SKM-1 (cell line): Measurements from ENCODE around the gene APC2.

ENCODE experiments used
- DNase-seq: peaks from one replicate; lab custom pipeline; 2025; ENCODE audit not compliant: unreplicated experiment; lab: John Stamatoyannopoulos, UW

Gene APC2

DNA sequence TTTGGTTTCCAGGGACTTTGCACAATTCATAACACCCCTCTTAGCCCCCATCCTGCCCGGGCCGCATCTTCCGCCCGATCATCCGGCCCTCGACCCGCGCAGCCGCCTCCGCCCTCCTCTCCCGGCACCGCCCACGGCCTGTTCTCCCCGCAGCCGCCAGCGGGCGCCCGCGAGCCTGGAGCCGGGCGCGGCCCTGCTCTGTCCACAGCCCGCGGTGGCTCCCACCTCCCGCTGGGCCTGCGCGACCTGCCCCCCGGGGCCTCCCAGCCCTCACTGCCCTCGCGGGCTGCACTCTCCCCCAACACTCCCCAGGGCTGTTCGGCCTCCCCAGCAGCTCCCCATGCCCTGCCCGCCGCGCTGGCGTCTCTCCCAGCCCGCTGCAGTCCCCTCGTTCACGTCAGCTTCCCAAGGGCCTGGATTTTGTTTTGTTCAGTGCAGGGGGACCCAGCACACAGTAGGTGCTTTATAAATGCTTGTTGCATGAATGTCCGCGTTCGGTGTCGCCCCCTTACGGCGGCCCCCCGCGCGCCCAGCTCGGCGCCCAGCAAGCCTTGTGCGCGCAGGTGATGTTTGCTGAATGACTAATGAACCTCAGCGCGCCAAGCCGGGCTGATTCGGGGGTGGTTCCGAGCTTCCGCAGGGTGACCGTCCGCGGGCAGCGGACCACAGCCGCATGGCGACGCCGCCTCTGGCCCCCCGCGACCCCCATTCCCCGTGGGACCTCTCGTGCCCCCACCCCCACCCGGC, 4.6 kb upstream of the APC2 start:
- DNase-seq = peak; percentile 42

DNA sequence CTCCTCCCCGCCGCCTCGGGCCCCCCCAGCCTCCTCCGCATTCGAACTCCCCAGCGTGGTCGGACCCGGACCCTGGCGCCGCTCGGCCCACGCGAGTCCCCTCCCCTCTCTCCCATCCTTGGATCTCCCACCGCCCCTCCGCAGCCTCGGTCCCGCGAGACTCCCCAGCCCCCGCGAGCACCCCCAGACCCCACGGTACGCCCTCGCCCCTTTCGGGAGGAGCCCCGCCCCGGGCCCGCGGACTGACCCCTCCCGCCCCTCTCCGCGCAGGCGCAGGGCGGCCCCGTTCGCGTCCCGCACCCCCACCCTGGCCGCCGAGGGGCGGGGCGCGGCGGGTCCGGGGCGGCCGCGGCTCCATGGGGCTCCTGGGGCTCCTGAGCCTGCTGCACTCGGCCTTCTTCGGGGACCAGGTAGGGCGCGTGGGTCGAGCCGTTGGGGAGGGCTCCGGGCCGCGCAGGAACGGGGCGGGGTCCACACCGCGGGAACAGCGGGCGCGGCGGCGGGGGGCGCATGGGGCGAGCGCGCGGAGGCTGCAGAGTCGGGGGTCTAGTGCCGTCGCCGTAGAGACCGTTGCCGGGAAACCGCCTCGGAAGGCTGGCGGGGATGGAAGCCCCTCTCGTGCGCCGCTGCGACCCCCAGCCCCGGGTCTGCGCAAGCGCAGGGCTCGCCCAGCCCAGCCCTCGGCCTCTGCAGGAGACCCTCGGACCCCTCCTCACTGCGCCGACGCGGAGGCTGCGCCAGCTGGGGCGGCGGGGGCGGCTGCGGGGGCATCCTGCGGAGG, 3.8 kb upstream of the APC2 start:
- no peak for DNase-seq

DNA sequence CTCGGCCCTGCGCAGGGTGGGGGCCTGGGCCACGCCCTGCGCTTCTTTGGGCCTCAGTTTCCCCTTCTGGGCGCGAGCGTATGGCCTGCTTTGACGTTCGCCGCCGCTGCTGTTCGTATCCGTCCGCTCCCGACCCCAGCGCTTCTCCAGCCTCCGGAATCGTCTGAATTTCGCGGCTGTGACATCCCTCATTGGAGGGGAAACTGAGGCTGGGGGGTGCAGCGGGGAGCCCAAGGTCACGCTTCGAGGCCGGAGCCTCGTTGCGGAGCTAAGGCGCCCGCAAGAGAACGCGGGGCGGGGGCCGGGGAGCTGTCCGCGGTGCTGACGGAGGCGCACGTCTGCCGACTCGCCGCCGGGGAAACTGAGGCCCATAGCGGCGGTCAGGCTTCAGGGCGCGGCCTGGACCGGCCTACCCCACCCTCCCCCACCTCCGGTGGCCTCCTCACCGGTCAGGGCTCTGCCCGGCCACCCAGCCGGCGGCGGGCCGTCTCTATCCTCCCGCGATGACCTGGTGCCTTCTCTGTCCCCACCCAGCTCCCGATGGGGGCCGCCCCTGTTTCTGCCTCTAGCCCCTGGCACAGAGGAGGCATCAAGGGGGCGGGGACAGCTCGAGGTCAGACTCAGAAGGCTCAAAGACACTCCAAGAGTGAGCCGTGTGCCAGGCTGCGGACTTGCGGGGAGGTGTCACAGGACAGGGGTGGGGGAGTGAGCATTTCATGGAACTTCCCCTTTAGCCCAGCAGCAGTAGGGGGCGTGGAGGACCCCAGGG, 3.0 kb upstream of the APC2 start:
- DNase-seq = no peak

DNA sequence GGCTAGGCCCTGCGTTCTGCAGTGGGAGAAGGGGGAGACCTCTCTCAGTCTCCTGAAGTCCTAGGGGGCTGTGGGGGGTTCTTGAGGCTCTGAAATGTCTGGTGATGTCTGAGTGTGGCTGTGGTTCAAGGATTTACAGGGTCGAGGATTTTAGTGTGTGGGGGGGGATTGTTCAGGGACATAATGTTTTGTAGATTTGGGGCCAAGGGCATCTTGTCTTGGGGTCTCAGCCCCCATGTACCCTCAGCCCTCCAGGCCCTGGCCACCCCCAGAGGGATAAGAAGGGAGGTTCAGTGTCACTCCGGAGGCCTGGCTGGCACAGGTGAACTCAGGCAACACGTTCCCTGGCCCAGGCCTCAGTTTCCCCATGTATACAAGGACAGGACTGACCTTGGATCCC, 2.4 kb upstream of the APC2 start:
- no peak for DNase-seq

DNA sequence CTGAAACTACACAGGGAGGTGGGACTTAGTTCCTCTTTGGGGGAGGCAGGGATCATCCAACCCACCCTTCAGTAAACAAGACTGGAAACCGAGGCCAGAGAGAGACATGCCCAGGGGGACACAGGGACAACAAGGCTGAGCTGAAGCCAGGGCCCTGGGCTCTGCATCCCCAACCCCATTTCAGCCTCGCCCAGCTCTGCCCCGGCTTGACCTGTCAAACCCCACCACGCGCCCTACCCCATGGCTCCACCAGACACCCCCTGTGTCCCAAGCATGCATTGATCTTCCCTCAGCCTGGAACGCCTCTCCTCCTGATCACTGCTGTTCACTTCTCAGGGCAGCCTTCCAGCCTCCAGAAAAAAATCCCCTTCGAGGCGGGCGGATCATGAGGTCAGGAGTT, 2.0 kb upstream of the APC2 start:
- no peak for DNase-seq

DNA sequence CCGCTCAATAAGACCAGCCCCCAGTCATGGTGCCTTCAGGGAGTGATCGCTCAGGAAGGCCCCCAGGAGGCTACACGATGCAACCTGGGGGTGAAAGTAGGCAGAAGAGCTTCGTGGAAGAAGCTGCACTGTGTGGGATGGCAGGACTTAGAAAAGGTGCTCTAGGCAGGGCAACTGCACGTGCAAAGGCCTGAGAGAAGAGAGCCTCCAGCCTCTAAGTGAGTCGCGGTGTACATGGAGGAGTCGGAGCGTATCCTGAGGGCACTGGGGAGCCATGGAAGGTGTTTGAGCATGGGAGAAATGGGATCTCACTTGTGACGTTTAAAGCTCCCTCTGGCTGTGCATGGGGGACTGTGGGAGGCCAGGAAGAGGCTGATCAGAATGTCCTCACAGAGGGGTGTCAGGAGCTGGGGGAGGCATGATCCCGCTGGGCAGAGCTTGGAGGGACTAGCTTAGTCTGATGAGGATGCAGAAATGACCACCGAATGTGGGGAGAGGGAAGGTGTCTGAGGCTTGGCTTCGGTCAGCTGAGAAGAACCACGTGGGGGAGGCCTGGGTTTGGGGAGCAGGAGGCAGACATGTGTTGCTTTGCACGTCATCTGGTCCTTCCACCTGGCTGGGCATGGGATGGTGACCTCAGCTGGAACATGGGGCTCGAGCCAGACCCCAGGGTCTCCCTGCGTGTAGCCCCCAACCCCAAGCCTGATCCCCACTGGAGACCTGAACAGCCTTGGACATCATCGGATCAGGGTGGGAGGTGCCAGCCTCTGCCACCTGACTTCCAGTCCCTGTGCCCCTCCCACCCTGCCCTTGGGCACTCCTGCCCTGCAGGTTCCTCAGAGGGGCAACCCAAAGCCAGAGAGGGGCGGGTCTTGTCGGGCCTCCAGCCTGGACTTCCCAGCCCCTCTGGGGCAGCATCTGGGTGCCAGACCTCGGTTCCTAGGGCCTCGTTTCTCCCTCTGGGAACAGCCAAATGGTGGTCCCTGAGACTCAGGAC, 1.1 kb downstream of the APC2 start:
- DNase-seq = no peak

DNA sequence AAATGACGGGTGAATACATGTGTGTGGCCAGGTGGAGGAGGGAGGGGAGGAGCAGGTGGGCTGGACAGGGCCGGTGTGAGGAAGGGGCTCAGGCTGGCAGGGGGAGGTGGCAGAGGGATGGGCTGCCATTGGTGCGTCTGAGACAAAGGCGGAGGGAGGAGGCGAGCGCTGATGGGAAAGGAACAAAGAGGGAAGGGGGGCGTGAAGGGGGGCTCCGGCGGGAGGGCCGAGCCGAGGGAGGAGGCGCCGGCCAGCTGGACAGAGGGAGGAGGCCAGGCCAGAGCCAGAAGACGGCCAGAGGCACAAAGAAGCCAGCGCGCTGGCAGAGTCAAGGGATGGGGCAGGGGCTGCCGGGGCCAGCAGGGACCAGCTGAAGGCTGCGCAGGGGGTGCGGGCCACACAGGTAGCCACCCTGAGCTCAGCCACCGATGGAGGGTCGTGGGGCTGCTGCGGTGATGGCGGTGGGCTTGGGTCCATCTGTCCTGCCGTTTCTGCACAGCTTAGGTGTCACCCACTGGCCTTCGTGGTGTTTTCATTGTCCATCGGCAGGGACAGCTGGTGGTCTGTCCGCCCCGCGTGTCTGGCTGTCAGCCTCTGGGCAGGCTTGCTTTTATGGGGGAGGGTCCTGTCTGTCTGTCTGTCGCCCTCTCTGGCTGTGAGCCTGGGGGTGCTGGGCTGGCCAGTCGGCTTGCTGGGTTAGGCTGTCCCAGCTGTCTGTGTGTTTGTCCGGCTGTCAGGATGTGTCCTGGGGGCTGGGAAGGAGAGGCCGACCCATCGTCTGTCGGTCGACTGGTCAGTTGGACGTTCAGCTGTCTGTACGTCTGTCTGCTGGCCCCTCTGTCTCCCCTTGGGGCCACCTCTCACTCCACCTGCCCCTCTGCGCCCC, 2.2 kb downstream of the APC2 start:
- no peak for DNase-seq

DNA sequence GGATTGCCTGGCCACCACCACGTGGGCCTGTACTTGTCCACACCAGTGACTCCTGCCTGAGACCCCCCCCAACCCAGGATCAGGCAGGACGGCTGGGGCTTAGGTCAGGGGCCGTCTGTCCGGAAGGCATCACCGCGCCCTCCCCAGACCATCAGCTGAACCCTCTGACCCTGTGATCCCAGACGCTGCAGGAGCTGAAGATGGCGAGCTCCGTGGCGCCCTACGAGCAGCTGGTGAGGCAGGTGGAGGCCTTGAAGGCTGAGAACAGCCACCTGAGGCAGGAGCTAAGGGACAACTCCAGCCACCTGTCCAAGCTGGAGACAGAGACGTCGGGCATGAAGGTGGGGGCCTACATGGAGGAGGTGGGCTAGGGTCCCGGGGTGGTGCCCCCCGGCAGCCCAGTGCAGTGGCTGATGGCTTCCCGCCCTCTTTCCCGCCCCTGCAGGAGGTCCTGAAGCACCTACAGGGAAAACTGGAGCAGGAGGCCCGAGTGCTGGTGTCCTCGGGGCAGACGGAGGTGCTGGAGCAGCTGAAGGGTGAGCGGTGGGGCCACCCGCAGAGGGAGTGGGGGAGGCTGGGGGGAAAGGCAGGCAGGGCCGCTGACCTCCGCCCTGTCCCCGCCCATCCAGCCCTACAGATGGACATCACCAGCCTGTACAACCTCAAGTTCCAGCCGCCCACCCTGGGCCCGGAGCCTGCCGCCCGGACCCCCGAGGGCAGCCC, 3.0 kb downstream of the APC2 start:
- no peak for DNase-seq

DNA sequence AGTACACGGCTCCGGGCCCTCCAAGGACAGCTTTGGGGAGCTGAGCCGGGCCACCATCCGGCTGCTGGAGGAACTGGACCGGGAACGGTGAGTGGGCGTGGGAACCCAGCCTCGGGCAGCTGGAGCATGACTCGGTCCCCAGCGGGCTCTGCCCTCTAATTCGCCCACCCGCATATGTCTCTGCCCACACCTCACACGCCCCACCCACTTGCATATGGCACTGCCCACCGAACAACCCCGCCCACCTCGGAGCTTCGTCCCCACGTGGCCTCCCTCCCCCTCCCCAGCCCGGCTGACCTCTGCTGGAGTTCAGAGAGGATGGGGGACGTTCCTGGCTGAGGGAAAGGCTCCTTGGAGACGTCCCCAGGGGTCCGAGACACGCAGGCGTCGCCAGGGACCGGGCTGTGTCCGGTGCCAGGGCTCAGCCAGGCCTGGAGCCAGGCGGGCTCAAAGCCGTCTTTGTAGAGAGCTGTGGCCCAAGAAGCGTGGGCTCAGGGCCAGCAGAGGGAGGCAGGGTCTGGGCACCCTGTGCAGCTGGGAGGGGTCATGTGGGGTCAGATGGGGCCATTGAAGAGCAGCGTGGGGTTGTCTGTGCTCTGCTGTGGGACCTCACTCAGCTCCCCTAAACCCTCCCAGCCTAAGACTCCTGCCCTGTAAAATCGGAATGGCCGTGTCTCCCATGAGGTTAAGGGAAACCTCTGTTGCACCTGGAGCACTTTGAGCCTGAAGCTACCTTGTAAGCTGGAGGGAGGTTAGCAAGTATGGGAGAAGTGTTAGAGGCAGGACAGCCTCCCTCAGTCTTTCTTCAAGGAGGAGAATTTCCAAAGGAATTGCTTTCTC, 3.8 kb downstream of the APC2 start:
- DNase-seq = no peak

DNA sequence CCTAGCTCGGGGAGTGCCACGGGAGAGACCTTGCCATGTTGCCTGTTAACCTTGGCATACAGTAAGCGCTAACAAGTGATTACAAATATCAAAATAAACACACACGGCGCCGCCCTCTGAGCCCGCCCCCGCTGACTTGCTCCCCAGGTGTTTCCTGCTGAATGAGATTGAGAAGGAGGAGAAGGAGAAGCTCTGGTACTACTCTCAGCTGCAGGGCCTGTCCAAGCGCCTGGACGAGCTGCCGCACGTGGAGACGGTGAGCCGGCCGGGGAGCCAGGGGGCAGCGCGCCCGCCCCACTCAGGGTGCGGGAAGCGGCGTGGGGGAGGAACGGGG, 5.0 kb downstream of the APC2 start:
- no peak for DNase-seq

DNA sequence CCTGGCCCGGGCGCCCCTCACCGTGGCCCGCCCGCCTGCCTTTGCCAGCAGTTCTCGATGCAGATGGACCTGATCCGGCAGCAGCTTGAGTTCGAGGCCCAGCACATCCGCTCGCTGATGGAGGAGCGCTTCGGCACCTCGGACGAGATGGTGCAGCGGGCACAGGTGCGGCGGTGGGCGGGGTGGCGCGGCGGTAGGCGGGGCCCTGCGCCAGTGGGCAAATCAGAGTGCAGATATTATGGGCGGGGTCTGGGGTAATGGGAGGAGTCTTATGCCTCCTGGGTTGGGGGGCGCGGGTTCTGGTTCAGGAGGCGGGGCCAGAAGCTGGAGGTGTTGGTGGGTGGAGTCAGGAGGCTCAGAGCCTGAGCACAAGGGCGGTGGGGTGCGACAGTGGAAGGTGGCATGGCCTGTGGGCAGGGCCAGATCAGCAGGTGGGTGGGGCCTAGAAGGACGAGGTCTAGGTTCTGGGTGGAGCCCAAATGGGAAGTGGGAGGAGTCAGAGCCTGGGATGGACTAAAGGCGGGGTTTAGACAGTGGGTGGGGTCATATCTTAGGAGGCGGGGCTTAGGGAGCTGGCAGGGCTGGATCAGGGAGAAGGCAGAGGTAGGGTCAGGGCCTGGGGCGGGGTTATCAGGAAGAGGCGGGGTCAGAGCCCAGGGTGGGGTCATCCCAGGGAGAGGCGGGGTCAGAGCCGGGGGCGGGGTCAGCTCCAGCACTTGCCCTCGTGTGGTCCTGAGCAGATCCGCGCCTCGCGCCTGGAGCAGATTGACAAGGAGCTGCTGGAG, 5.6 kb downstream of the APC2 start:
- DNase-seq = peak; percentile 85

DNA sequence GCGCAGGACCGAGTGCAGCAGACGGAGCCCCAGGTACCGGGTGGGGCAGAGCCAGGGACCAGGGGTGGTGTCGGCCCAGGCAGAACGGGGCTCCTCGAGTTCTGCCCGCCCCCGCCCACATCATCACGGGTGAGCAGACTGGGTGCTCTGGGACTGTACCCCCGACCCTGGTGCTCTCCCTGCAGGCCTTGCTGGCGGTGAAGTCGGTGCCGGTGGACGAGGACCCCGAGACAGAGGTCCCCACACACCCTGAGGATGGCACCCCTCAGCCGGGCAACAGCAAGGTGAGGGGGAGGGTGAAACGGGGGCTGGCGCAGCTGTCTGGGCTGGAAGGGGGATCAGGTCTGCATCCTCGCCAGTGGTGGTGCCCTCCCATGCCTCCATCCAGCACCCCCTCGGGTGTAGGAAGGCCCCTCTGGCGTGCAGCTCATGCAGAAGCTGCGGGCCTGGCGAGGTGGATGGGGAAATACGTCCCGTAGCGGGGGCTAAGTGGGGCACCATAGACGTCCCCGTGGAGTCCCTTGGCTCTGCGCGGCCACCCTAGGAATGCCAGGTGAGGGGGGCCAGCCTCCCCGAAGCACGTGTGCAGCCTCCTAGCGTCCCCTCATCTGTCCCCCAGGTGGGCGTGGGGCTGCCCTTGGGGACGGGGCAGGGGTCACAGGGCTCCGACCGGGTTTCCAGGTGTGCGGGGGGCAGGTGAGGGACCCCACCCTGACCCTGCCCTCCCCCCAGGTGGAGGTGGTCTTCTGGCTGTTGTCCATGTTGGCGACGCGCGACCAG, 6.4 kb downstream of the APC2 start:
- DNase-seq = no peak

DNA sequence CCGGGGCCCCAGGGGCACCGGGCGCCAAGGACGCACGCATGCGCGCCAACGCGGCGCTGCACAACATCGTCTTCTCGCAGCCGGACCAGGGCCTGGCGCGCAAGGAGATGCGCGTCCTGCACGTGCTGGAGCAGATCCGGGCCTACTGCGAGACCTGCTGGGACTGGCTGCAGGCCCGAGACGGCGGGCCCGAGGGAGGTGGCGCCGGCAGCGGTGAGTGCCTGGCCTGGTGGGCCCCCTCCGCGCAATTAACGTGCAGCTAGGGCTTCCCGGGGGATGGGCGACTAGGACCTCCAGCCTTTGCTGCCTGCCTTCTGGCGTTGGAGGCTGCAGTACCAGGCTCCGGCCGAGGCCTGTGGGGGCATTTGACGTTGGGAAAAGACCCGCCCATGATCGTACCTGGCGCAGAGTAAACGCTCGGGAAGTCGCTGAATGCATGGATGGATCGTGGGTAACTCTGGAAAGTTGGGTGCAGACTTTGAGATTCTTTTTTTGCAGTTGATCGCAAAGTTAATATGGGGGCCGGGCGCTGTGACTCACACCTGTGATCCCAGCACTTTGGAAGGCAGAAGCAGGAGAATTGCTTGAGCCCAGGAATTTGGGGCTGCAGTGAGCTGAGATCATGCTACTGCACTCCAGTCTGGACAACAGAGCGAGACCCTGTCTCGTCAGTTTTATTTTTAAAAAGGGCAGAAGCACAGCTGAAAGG, 7.3 kb downstream of the APC2 start:
- no peak for DNase-seq

DNA sequence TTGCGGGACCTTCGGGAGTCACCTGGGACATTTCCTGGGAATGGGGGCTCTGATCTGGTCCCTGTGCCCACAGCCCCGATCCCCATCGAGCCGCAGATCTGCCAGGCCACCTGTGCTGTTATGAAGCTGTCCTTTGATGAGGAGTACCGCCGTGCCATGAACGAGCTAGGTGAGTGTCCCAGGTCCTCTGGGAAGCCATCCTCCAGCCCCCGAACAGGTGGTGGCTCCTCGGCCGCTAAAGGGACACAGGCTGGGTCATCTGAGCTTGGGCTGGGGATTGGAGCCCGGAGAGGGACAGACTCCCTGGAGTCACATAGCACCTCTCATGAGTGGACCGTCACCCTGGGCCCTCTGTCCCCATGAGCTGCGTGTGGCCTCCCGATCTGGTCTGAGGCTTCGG, 8.0 kb downstream of the APC2 start:
- no peak for DNase-seq

DNA sequence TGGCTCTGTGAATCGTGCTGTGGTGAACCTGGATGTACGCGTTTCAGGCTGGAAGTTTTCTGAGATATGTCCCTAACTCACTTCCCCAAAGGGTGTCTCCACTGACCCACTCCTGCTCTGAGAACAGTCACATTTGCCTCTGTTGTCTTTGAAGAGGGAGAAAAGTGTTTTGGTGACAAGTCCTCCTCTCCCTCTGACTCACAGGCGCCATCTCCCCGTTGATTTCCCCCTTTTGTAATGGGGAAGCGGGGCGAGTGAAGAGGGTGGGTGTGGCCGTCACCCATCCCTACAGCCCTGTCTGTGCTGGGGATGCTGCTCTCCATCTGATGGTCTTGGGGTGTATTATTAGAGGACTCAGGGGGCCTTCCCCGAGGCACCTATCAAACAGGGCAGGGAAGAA, 9.6 kb downstream of the APC2 start:
- DNase-seq = no peak
